Measurements from ENCODE around the gene RSAD2. TPM values are rescaled to one million over a fixed set of nuclear protein-coding genes. Genes with fewer than 3 reads are reported as not detected.

RSAD2 gene
- total RNA-seq, 1 donor from 2014 or later, result 0.53 TPM

GRCh38 chr2:6881516-6881915 is 3.9 kb downstream of the RSAD2 start:
- H3K36me3 ChIP-seq (ENCODE audit: control insufficient read depth, insufficient read depth, low read length), result no peaks in the 10 kb centered on the region
- FAIRE-seq, result no peak
- no peak overlapping the region for H3K4me3 ChIP-seq (ENCODE audit: low read depth, low read length)
- no peak for DNase-seq (ENCODE audit: low read depth)
- no peaks in the 10 kb centered on the region for H3K27me3 ChIP-seq (ENCODE audit: control insufficient read depth, insufficient read depth, low read length)
- no peak for TF ChIP-seq CTCF (IDR thresholded peaks at IDR 0.05; ENCODE audit: insufficient read depth, low read length, severe bottlenecking)

DNA sequence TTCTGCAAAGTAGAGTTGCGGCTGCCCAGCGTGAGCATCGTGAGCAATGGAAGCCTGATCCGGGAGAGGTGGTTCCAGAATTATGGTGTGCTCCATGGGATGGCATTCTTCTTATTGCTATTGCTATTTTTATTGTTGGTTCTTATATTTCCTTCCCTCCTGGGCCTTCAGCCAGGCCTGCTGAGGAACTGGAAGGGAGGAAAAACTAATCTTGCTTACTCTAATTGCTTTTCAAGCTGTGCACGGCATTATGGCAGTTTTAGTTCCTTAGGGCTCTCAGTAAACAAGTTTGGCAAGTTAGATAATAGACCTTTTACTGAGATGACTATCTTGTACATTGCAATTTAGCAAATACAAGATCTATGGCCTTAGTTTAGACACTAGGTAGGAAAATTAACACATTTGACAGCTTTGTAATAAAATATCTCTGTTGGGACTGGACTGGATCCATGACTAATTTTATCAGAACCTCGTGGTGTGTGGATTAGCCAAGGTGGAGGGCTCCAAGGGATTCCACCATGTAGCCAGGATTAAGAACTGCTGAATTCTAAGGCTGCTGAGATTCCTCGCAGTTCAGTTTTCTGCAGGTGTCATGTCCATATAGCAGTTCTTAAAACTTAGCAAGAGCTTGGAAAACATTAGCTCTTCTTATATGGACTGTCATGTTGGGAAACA is 6.0 kb downstream of the RSAD2 start:
- no peaks in the 10 kb centered on the region for H3K36me3 ChIP-seq (ENCODE audit: control insufficient read depth, insufficient read depth, low read length)
- DNase-seq (ENCODE audit: low read depth), result no peak
- H3K27me3 ChIP-seq (ENCODE audit: control insufficient read depth, insufficient read depth, low read length), result no peaks in the 10 kb centered on the region
- H3K4me3 ChIP-seq (ENCODE audit: low read depth, low read length), result no peak overlapping the region
- no peak for FAIRE-seq
- TF ChIP-seq CTCF (IDR thresholded peaks at IDR 0.05; ENCODE audit: insufficient read depth, low read length, severe bottlenecking), result no peak

DNA sequence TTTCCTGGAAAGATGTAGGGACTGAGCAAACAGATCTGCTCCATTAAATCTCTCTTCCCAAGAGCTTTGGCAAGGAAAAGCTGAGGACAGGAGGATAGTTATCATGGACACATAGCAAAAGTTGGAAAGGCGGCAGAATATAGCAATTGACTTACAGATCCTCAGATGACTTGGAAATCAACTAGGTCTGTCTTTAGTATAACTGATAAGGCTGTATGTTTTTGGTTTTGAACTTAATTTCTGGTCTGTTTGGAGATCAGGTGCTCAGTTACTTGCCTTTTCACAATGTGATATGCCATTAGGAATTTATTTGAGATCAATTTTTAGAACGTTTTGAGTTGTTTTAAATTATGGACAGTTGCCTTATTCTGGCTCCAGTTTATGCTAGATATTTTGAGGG is 8.0 kb downstream of the RSAD2 start:
- TF ChIP-seq CTCF (IDR thresholded peaks at IDR 0.05; ENCODE audit: insufficient read depth, low read length, severe bottlenecking), result no peak
- Histone ChIP-seq H3K27me3 (ENCODE audit: control insufficient read depth, insufficient read depth, low read length) (no peaks in the 10 kb centered on the region), H3K36me3 (ENCODE audit: control insufficient read depth, insufficient read depth, low read length) (no peaks in the 10 kb centered on the region), H3K4me3 (ENCODE audit: low read depth, low read length) (no peak overlapping the region)
- no peak for DNase-seq (ENCODE audit: low read depth)
- FAIRE-seq, result no peak

DNA sequence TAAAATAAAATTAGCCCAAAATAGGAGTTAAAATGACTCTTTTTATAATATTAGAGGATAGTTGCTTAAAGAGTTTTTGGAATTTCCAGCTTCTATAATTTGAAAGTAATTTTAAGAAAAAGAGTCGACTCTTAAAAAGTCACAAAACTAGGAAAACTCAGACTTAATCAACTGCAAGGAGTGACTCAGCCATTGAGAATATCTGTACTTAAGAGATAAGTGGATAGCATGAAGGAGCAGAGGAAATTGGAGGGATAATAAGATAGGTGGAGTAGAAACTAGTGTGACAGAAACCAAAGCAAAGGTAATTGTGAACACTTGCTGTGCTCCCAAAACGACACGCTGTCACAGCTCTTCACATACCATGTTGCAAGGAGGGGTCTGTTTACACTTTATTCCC is 8.4 kb downstream of the RSAD2 start:
- no peaks in the 10 kb centered on the region for H3K27me3 ChIP-seq (ENCODE audit: control insufficient read depth, insufficient read depth, low read length)
- DNase-seq (ENCODE audit: low read depth) (no peak), FAIRE-seq (no peak)
- no peaks in the 10 kb centered on the region for H3K36me3 ChIP-seq (ENCODE audit: control insufficient read depth, insufficient read depth, low read length)
- no peak overlapping the region for H3K4me3 ChIP-seq (ENCODE audit: low read depth, low read length)
- TF ChIP-seq CTCF (IDR thresholded peaks at IDR 0.05; ENCODE audit: insufficient read depth, low read length, severe bottlenecking), result no peak

DNA sequence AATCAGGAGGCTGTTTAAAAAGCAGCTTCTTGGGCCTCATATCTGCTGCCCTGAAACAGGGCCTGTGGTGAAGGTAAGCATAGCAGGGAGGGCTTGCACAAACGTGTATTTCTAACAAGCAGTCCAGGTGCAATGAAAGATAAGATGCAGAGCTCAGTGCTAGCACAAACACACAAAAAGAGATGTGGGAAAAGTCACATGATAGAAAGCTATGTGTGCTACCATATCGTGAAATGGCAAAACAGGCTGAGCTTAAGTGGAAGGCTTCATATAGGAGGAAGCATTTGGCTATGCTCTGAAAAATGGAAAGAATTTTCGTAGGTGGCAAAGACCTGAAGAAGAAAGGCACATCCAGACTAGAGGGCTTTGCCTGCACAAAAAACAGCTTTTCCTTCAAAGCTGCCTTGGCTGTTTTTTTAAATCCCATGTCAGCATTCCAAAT is 10.2 kb downstream of the RSAD2 start:
- TF ChIP-seq CTCF (IDR thresholded peaks at IDR 0.05; ENCODE audit: insufficient read depth, low read length, severe bottlenecking), result no peak
- DNase-seq (ENCODE audit: low read depth) (no peak), FAIRE-seq (no peak)
- Histone ChIP-seq H3K27me3 (ENCODE audit: control insufficient read depth, insufficient read depth, low read length) (no peaks in the 10 kb centered on the region), H3K4me3 (ENCODE audit: low read depth, low read length) (no peak overlapping the region), H3K36me3 (ENCODE audit: control insufficient read depth, insufficient read depth, low read length) (no peaks in the 10 kb centered on the region)

- DNase-seq (ENCODE audit: low read depth) (no peak), FAIRE-seq (no peak)
- Histone ChIP-seq H3K27me3 (ENCODE audit: control insufficient read depth, insufficient read depth, low read length) (no peaks in the 10 kb centered on the region), H3K4me3 (ENCODE audit: low read depth, low read length) (no peak overlapping the region), H3K36me3 (ENCODE audit: control insufficient read depth, insufficient read depth, low read length) (no peaks in the 10 kb centered on the region)
- no peak for TF ChIP-seq CTCF (IDR thresholded peaks at IDR 0.05; ENCODE audit: insufficient read depth, low read length, severe bottlenecking)
Measured at GRCh38 chr2:6888724-6889123, 11.1 kb downstream of the RSAD2 start.

Measured in bronchial epithelial cell (primary cell).